Measurements from ENCODE around the gene C1orf56.
A peak's percentile ranks its signal among the peaks of the same experiment; 100 is the strongest.

The C1orf56 gene

DNA sequence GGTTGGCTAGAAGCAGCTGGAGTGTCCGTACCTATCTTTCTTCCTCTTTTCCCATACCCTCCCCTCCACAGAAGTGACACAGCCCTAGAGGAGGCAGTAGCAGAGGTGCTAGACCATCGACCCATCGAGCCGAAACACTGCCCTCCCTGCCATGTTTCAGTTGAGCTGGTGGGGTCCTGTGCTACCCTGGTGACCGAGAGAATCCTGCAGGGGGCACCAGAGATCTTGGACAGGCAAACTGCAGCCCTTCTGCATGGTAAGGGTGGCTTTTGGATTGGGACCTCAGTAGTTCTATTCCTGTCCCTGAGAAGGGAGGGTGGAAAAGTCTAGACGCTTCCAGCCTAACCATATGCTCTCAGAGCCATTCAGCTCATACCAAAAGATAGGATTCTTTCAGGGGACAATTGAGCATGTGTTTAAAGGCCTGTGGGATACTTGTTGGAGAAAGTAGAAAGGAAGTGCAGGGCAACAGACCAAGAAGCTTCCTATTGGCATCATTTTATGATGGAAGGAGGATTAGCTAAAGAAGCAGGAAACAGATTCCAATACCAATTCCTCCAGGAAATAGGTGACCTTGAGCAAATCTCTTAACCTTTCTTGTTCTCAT, 22.9 kb upstream of the C1orf56 start:
- peak; percentile 23 for DNase-seq (ENCODE audit: extremely low read depth, low read depth)
- TF ChIP-seq, protein P1, sequence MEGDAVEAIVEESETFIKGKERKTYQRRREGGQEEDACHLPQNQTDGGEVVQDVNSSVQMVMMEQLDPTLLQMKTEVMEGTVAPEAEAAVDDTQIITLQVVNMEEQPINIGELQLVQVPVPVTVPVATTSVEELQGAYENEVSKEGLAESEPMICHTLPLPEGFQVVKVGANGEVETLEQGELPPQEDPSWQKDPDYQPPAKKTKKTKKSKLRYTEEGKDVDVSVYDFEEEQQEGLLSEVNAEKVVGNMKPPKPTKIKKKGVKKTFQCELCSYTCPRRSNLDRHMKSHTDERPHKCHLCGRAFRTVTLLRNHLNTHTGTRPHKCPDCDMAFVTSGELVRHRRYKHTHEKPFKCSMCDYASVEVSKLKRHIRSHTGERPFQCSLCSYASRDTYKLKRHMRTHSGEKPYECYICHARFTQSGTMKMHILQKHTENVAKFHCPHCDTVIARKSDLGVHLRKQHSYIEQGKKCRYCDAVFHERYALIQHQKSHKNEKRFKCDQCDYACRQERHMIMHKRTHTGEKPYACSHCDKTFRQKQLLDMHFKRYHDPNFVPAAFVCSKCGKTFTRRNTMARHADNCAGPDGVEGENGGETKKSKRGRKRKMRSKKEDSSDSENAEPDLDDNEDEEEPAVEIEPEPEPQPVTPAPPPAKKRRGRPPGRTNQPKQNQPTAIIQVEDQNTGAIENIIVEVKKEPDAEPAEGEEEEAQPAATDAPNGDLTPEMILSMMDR (IDR thresholded peaks at IDR 0.05; ENCODE audit: low read depth, low read length) = peak; percentile 82

DNA sequence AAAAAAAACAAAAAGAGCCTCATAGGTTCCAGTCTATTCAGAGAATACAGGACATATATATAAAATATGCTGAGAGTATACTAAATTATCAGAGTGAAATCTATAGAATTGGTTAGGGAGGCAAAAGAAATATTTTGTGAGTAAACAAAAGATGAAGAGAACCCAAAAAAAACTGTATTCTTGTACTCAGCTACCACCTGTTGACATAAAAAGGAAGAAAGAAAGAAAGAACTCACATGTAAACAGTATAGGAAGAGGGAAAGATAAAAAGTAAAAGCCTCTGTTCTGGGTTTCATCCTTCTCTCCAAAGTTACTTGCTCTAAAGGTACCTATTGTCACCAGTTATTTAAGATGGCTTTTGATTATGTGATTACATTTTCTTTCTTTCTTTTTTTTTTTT, 21.1 kb upstream of the C1orf56 start:
- no peak for DNase-seq (ENCODE audit: extremely low read depth, low read depth)
- TF ChIP-seq, protein P1 (IDR thresholded peaks at IDR 0.05; ENCODE audit: low read depth, low read length) = no peak

DNA sequence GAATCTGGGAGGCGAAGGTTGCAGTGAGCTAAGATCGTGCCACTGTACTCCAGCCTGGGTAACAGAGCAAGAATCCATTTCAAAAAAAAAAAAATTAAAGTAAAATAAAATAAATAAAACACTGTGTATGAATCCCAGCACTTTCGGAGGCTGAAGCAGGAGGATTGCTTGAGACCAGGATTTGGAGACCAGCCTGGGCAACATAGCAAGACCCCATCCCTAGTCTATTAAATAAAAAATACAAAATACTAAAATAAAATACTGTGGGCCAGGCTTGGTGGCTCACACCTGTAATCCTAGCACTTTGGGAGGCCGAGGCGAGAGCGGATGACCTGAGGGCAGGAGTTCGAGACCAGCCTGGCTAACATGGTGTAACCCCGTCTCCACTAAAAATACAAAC, 15.4 kb upstream of the C1orf56 start:
- DNase-seq (ENCODE audit: extremely low read depth, low read depth) = no peak
- TF ChIP-seq, protein P1 (IDR thresholded peaks at IDR 0.05; ENCODE audit: low read depth, low read length) = no peak

DNA sequence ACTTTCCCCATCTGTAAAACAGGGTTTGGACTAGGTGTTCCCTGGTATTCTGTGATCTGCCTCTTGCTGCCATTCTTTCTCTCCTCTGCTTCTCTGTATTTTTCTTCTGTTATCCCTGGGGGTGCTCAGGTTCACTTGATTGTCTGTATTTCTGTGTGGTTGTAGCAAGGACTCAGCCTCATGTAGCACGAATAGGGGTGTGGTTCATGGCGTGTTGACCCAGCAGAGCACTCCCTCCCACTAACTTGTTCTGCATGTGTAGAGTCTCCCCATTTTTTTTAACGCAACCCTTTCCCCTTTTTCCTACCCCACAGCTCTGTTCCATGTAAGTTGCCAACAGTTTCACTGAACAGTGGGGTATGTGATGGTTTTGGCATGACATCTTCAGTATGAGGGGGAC, 12.4 kb upstream of the C1orf56 start:
- TF ChIP-seq, protein P1 (IDR thresholded peaks at IDR 0.05; ENCODE audit: low read depth, low read length) = no peak
- DNase-seq (ENCODE audit: extremely low read depth, low read depth) = no peak

DNA sequence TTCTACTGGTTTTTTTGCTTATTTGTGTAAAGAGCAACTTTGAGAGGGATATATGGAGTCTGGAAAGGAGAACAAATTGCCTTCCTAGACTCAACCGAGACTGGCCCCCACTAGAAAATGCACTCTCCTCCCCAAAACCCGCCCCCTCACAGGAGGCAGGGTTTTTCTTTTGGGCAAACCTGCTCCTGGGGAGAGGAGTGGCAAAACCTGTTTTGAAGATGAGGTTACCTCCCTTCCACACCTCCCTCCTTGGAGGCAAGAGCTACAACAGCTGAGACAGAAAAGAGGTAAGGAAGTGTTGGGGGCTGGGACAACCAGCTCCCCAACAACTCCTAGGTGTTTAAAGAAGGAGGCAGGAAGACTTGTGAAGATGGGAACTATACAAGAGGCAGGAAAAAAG, 11.2 kb upstream of the C1orf56 start, which contains the start of gene BNIPL:
BNIPL (plus strand) TSS at position 231 of the 400 bp plus-strand sequence; CDS start at position 371, 140 bp downstream.
- TF ChIP-seq, protein P1 (IDR thresholded peaks at IDR 0.05; ENCODE audit: low read depth, low read length) = no peak
- DNase-seq (ENCODE audit: extremely low read depth, low read depth) = no peak

DNA sequence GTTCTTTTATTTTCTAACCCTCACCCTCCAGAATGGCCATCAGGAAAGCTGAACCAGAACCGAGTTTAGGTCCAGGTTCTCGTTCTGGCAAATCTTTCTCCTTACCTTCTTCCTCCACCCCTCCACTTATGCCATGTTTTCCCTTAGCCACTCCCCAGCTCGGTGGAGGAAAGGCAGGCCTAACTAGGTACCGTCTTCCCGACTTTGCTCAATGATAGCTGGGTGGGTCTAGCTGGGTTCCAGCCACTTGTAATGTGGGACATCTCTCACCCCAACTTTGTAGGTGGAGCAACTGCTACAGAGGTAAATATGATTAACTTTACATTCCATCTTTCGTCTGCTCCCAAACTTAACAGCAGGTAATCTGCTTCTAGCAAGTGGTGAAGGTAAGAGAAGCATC, 10.5 kb upstream of the C1orf56 start:
- TF ChIP-seq, protein P1 (IDR thresholded peaks at IDR 0.05; ENCODE audit: low read depth, low read length) = no peak
- DNase-seq (ENCODE audit: extremely low read depth, low read depth) = no peak

DNA sequence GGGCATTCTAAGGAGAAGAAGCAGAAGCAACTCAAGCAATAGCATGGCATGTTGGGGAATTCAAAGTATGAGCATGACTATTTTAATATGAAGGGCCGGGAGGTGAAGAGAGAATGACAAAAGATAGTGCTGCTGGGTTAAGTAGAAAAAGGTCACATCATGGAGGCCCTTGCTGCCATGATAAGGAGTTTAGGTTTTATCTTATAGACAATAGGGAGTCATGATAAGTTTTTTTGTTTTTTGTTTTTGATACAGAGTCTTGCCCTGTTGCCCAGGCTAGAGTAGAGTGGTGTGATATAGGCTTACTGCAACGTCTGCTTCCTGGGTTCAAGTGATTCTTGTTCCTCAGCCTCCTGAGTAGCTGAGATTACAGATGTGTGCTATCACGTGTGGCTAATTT, 8.0 kb upstream of the C1orf56 start:
- DNase-seq (ENCODE audit: extremely low read depth, low read depth) = no peak
- TF ChIP-seq, protein P1 (IDR thresholded peaks at IDR 0.05; ENCODE audit: low read depth, low read length) = no peak

Measured in AG09319 (cell line).